Left lung (tissue), 10 donors: ENCODE measurements around the gene BASP1. TPM values are rescaled to one million over a fixed set of nuclear protein-coding genes. Genes with fewer than 3 reads are reported as not detected.
"Not testable (repeated sequence)": the region's sequence is repeated elsewhere in the genome, so short reads cannot be mapped to it uniquely, and the experiment has no call there.

ENCODE experiments used
- ATAC-seq: fragments of 200-7000 bp; cut with Tn5 transposase; one replicate; pipeline ENCODE4 v1.9.1; 2020; ENCODE audit warnings: moderate library complexity
- DNase-seq, 4 donors: peaks; one replicate each; pipeline ENCODE4 v3.0.0-alpha.2; 2013 to 2020
- H3K27ac ChIP-seq, 2 donors: fragments of 200-600 bp; sonication (generic) in 1 of 2; one replicate each; pipeline versions ENCODE4 v1.5.0 to v1.8.0; 2020 to 2021
- H3K27me3 ChIP-seq, 2 donors: fragments of 200-600 bp; sonication (generic) in 1 of 2; one replicate each; pipeline versions ENCODE4 v1.5.0 to v1.8.0; 2020 to 2021
- H3K36me3 ChIP-seq, 2 donors: fragments of 200-600 bp; sonication (generic) in 1 of 2; one replicate each; pipeline versions ENCODE4 v1.5.0 to v1.8.0; 2020 to 2021
- H3K4me1 ChIP-seq, 2 donors: fragments of 200-600 bp; one replicate each; pipeline ENCODE4 v1.8.0; 2021
- H3K4me3 ChIP-seq, 2 donors: fragments of 200-600 bp; sonication (generic) in 1 of 2; one replicate each; pipeline versions ENCODE4 v1.5.0 to v1.8.0; 2020 to 2021; ENCODE audit warnings: mild to moderate bottlenecking in 1 of 2
- H3K9me3 ChIP-seq, 2 donors: fragments of 200-600 bp; sonication (generic) in 1 of 2; one replicate each; pipeline versions ENCODE4 v1.5.0 to v1.8.0; 2020 to 2021
- intact Hi-C, 2 donors: fragments of 100-400 bp; cut with DNase I; formaldehyde crosslinking; loops; one replicate each; pipeline versions ENCODE4 v1.11.2 to v1.14.2; 2022
- polyA plus RNA-seq, 6 donors: library from polyadenylated mRNA; unstranded; fragments of 120-200 nt; gene quantifications; one replicate each; pipeline ENCODE4 v1.2.1, GENCODE V29; 2013; ENCODE audit not compliant: insufficient read length in 6 of 6
- total RNA-seq, 2 donors: library from RNA; stranded (reverse); fragmentation: NEBNext Ultra II Directional; extraction: Animal tissue kit (Norgen Biotek cat#: 25700); gene quantifications; one replicate each; pipeline ENCODE4 v1.2.1, GENCODE V29; 2021
- TF ChIP-seq, protein P1 (sequence below), 2 donors: fragments of 200-600 bp; sonication (generic) in 1 of 2; IDR thresholded peaks; one replicate each; pipeline versions ENCODE4 v1.5.0 to v1.8.0; 2021; ENCODE audit warnings: antibody characterized with exemption in 2 of 2
- donor health status: DM: no; HTN: yes; CAD: no.
- donor health status: DM: no; HTN: no; CAD: no.

The BASP1 gene
- total and polyA plus RNA-seq, 8 donors, result 22.9 to 63.2 (median 42.8) TPM

DNA sequence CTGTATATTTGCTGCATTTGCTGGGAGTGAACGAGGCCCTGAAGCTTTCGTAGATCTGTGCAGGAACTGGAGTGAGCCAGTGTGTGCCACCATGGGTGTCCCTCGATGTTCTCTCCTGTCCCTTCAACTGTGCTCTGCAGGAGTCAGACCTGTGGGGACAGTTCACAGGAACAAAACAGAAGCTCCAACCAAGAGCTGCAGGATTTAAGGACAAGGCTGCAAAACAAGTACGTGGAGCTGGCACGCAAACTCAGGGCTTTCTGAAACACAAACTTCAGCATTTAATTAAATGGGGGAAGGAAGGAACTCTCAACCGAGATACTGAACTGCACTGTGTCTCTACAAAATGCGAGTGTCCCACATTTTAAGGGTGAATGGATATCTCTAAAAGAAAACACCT is 24.2 kb downstream of the BASP1 start:
- H3K27ac ChIP-seq, result no peak overlapping the region
- no peaks in the 10 kb centered on the region for H3K9me3 ChIP-seq
- ATAC-seq (no peak), DNase-seq (no peak)
- no peaks in the 10 kb centered on the region for H3K4me1 ChIP-seq
- TF ChIP-seq, protein P1, sequence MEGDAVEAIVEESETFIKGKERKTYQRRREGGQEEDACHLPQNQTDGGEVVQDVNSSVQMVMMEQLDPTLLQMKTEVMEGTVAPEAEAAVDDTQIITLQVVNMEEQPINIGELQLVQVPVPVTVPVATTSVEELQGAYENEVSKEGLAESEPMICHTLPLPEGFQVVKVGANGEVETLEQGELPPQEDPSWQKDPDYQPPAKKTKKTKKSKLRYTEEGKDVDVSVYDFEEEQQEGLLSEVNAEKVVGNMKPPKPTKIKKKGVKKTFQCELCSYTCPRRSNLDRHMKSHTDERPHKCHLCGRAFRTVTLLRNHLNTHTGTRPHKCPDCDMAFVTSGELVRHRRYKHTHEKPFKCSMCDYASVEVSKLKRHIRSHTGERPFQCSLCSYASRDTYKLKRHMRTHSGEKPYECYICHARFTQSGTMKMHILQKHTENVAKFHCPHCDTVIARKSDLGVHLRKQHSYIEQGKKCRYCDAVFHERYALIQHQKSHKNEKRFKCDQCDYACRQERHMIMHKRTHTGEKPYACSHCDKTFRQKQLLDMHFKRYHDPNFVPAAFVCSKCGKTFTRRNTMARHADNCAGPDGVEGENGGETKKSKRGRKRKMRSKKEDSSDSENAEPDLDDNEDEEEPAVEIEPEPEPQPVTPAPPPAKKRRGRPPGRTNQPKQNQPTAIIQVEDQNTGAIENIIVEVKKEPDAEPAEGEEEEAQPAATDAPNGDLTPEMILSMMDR (IDR thresholded peaks at IDR 0.05), result no peak
- intact Hi-C loops, result no loop called here
- no peaks in the 10 kb centered on the region for H3K36me3 ChIP-seq
- H3K4me3 ChIP-seq, result no peak overlapping the region
- no peaks in the 10 kb centered on the region for H3K27me3 ChIP-seq

DNA sequence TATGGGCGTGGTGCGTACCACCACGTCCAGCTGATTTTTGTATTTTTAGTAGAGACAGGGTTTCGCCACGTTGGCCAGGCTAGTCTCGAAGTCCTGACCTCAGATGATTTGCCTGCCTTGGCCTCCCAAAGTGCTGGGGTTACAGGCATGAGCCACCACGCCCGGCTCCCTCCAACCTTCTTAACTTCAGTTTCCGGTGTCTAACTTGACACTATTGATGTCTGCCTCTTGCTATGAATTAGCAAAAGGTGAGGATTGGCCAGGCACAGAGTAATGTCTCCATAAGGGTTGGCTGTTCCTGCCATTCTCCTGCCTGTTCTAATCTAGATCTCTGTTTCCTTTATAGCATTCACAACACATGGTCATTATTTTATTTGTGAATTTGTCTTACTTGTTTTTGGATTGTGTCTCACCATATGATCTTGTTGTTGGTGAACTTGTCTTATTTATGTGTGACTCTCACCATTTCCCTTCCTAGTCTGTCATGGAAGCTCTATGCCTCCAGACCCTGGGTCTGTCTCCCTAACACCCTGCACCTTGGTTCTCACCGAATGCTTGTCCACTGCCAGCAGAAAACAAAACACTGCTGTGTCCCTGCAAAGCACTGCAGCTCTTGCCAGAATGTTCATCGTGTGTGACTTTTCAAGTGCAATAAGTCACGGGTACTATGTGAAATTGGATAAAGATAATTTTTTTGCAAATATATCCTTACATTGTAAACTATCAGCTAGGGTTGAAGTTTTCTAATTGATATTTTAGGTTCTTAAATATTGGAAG is 26.0 kb downstream of the BASP1 start:
- Histone ChIP-seq H3K36me3 (no peaks in the 10 kb centered on the region), H3K4me3 (no peak overlapping the region), H3K4me1 (no peaks in the 10 kb centered on the region), H3K27ac (no peak overlapping the region), H3K9me3 (no peaks in the 10 kb centered on the region), H3K27me3 (no peaks in the 10 kb centered on the region)
- intact Hi-C loops, result no loop called here
- TF ChIP-seq, protein P1 (IDR thresholded peaks at IDR 0.05), result no peak
- no peak for DNase-seq
- ATAC-seq, result no peak

DNA sequence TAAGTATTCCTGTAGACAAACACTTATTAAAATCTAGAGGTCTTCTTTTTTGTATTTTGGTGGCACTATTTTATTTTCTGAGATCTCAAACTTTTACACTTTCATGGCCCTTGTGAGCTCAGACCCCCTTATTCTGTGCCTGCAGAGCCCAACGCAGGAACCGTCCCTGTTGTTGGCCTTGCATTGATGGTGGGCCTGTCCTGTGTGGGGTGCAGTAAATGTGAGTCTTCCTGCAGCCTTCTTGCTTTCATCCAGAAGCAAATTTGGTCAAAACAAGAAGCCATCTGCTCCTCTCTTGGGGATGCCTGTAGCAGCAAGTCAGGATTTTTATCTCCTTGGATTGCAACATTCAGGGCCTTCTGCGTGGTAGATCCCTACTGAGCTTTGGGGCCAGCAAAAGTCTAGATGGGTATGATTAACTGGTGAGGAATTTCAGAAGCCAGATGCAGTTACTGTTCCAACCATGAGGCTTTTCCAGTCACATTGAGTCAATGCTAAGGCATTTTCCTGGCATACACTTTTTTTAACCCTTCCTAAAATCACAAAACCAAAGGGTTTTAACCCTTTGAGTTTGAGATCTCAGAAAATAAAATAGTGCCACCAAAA is 31.7 kb downstream of the BASP1 start:
- Histone ChIP-seq H3K9me3 (no peaks in the 10 kb centered on the region), H3K36me3 (no peaks in the 10 kb centered on the region), H3K4me1 (peaks cover 0 to 23% of the 10 kb centered on the region in 2 donors), H3K27ac (peak overlapping the region in 1 of 2 donors; percentile 30), H3K27me3 (no peaks in the 10 kb centered on the region), H3K4me3 (no peak overlapping the region)
- ATAC-seq (peak; percentile 81), DNase-seq (no peak)
- TF ChIP-seq, protein P1 (IDR thresholded peaks at IDR 0.05), result no peak
- intact Hi-C loops, result no loop called here

DNA sequence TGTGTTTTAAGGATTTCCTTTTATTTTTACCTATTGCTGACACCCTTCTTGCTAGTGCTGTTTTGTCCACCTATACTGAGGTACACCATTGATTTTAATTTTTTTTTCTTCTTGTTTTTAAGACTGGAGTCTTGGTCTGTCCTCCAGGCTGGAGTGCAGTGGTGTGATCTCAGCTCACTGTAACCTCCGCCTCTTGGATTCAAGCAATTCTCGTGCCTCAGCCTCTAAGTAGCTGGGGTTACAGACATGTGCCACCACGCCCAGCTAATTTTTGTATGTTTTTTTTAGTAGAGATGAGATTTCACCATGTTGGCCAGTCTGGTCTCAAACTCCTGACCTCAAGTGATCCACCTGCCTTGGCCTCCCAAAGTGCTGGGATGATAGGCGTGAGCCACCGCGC is 32.4 kb downstream of the BASP1 start:
- H3K27me3 ChIP-seq, H3K27ac ChIP-seq, H3K4me3 ChIP-seq, H3K9me3 ChIP-seq, ATAC-seq, intact Hi-C loops, DNase-seq, H3K36me3 ChIP-seq: not testable (repeated sequence)
- peaks cover 0 to 30% of the 10 kb centered on the region in 2 donors for H3K4me1 ChIP-seq

DNA sequence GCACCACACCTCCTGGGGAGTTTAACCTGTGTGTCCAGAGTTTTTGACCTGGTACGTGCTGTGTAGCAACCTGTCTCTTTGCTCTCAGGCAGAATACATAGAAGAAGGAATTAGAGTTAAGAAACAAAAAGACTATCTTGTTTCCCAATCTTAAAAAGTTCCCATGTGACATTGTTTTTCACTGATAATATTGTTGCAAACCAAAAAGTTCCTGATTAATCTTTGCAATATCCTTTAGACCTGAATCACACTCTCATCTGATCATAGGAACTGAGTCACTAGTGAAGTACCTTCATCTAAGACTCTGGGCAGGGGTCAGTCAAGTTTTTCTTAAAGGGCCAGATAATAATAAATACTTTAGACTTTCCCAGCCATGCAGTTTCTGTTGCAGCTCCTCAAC is 35.1 kb downstream of the BASP1 start:
- intact Hi-C loops, result no loop called here
- DNase-seq (no peak), ATAC-seq (no peak)
- no peak overlapping the region for H3K4me3 ChIP-seq
- no peaks in the 10 kb centered on the region for H3K27me3 ChIP-seq
- TF ChIP-seq, protein P1 (IDR thresholded peaks at IDR 0.05), result no peak
- H3K27ac ChIP-seq, result peak overlapping the region in 1 of 2 donors; percentile 19
- peaks cover 0 to 47% of the 10 kb centered on the region in 2 donors for H3K4me1 ChIP-seq
- no peaks in the 10 kb centered on the region for H3K36me3 ChIP-seq
- H3K9me3 ChIP-seq, result no peaks in the 10 kb centered on the region
